Forelimb muscle (tissue), 1 donor: Measurements from ENCODE around the gene PLEKHN1. TPM values are rescaled to one million over a fixed set of nuclear protein-coding genes. Genes with fewer than 3 reads are reported as not detected.

Experiments used
- DNase-seq: peaks from one replicate; pipeline ENCODE4 v3.0.0-alpha.2; 2013; ENCODE audit warnings: low read depth
- polyA plus RNA-seq: library from polyadenylated mRNA; unstranded; fragments of 120-200 nt; gene quantifications from one replicate; pipeline ENCODE4 v1.2.1, GENCODE V29; 2013; ENCODE audit not compliant: insufficient read length

Gene PLEKHN1
- polyA plus RNA-seq, 1 donor = 0.08 TPM

- DNase-seq = no peak
These were observed 5.7 kb upstream of the PLEKHN1 start, which contains the start of gene KLHL17 for GRCh38 chr1:960363-961131. KLHL17 (plus strand) TSS chr1:960584; CDS start chr1:960694, 110 bp downstream.

GRCh38 chr1:961132-961669 lies 5.1 kb upstream of the PLEKHN1 start:
- no peak for DNase-seq

GRCh38 chr1:962381-963300 lies 3.6 kb upstream of the PLEKHN1 start:
- DNase-seq = no peak

- DNase-seq = no peak
These were observed 3.0 kb upstream of the PLEKHN1 start for GRCh38 chr1:963301-963651.

- no peak for DNase-seq
These were observed 2.3 kb upstream of the PLEKHN1 start for GRCh38 chr1:963746-964525.

- DNase-seq = no peak
These were observed 1.4 kb upstream of the PLEKHN1 start for GRCh38 chr1:964691-965525.

GRCh38 chr1:965526-966134 lies 652 bp upstream of the PLEKHN1 start:
- no peak for DNase-seq

GRCh38 chr1:966704-967300 lies 520 bp downstream of the PLEKHN1 start:
- DNase-seq = no peak

- DNase-seq = no peak
These were observed 1.4 kb downstream of the PLEKHN1 start for GRCh38 chr1:967466-968343.

- no peak for DNase-seq
These were observed 3.1 kb downstream of the PLEKHN1 start for GRCh38 chr1:969260-969855.

GRCh38 chr1:970242-970972 lies 4.1 kb downstream of the PLEKHN1 start:
- DNase-seq = no peak

GRCh38 chr1:970973-971730 lies 4.9 kb downstream of the PLEKHN1 start:
- no peak for DNase-seq

- DNase-seq = no peak
These were observed 5.6 kb downstream of the PLEKHN1 start for GRCh38 chr1:971751-972506.

GRCh38 chr1:972726-973458 lies 6.6 kb downstream of the PLEKHN1 start:
- no peak for DNase-seq

- DNase-seq = no peak
These were observed 7.4 kb downstream of the PLEKHN1 start for GRCh38 chr1:973459-974292.
